ENCODE results near the gene MLLT10.

MLLT10 gene

DNA sequence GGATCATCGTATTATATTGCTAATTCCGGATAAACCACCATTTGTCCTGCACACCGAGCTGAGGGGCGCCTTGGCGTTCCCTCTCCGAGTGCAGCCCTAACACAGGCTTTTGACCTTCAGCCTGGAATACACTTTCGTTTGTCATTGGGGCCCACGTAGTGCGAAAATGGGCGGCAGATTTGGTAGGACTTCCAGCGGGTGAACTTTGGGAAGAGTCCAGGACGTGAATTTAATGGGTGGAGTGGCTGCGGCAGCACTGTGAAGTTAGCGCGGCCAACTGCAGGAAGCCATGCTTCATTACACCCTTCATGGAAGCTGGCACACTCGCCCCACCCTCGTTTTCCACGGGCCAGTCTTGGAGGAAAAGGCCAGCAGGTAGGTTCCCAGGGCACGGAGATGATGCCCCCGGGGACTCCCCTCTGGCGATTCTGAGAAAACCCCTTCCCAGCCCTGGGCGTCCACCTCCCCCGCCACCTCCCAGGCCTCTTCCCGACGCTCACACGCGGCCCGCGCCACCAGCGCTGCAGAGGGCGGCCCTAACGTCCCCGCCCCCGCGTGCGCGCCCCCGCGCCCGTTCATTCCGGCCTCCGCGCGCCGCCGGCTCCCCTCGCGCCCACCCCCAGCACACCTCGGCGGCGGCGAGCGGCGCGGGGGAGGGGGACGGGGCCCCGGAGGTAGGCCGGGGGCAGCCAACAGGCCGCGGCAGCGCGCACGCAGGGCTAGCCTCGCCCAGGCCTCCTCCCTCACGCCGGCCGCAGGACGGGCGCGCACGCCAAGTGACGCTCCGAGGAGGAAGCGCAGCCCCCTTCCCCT lies at the start of gene MLLT10:
TSS of gene MLLT10 (plus strand) at position 766 of the 813 bp plus-strand sequence. CDS start 413 bp downstream, outside the sequence.
- Mint-ChIP-seq H3K36me3 (peaks cover 11% of the 10 kb centered on the region), H3K4me3 (peak within 1 kb of the TSS; percentile 94), H3K27ac (peak within 1 kb of the TSS; percentile 97), H3K9me3 (no peaks in the 10 kb centered on the region), H3K4me1 (peaks cover 32% of the 10 kb centered on the region), H3K27me3 (peaks cover 10% of the 10 kb centered on the region)
- CTCF ChIA-PET = interaction anchor here (1.1 kb wide), 1 partner anchor 12 kb away, joined by 3 read pairs; no protein-coding TSS in a partner anchor
- peak; percentile 93 for DNase-seq

DNA sequence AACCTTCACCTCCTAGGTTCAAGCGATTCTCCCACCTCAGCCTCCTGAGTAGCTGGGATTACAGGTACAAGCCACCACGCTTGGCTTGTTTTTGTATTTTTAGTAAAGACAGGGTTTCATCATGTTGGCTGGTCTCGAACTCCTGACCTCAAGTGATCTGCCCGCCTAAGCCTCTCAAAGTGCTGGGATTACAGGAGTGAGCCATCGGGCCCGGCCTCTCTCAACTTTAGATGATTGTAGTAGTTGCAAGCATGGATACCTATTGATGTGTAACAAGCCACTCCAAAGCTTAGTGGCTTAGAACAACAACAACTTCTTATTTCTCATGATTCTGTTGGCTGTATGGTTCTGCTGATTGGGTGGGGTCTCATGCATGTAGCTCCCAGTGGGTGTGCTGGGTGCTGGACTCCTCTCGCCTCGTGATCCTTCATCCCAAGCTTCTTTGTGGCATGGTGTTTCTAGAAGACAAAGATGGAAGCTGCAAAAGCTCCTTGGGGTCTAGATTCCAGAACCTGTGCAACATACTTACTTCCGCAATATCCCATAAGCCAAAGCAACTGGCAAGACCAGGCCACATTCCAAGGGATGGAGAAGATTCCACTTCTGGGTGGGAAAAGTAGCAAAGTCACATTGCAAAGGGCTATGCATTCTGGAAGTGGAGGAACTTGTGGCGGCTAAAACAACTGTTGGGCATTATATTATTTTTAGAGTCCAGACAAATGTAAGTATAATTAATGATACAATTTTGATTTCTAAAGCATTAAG lies 46.4 kb upstream of the MLLT10 start:
- H3K4me3 Mint-ChIP-seq = no peak overlapping the region

DNA sequence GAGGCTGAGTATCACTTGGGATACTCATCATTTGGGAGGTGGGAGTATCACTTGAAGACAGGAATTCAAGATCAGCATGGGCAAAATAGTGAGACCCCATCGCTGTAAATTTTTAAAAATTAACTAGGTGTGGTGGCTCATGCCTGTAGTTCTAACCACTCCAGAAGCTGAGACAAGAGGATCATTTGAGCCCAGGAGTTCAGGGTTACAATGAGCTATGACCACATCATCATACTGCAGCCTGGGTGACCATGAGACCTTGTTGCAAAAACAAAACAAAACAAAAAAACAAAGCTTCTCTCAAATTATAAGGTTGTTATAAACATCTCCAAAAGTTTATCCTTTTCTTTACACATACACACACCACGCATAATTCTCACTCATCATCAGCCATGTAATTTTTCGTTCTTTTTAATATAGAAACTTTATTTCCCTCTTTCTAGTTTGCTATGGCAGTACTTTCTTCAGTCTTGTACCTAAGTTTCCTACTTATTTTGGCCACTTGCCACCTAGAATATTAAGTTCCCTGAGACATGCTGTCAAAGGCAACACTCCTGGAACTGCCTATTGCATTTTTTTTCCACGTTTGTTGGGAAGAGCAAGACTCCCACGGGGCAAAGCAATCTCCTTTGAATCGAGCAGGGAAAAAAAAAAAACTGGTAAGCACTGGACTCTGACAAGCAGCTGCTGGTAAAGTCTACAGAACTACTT lies 45.6 kb upstream of the MLLT10 start:
- Mint-ChIP-seq H3K9me3 (no peaks in the 10 kb centered on the region), H3K27ac (no peak overlapping the region), H3K27me3 (peaks cover 41% of the 10 kb centered on the region), H3K36me3 (no peaks in the 10 kb centered on the region), H3K4me3 (no peak overlapping the region), H3K4me1 (no peaks in the 10 kb centered on the region)
- DNase-seq = no peak
- CTCF ChIA-PET = no interaction called here

More for the DNA sequence above, 46.4 kb upstream of the MLLT10 start:
- no peak overlapping the region for H3K27ac Mint-ChIP-seq
- no peaks in the 10 kb centered on the region for H3K4me1 Mint-ChIP-seq
- no peaks in the 10 kb centered on the region for H3K36me3 Mint-ChIP-seq
- CTCF ChIA-PET = interaction anchor here (0.6 kb wide), 1 partner anchor 40 kb away, joined by 3 read pairs; no protein-coding TSS in a partner anchor
- H3K27me3 Mint-ChIP-seq = peaks cover 33% of the 10 kb centered on the region
- no peak for DNase-seq
- no peaks in the 10 kb centered on the region for H3K9me3 Mint-ChIP-seq

DNA sequence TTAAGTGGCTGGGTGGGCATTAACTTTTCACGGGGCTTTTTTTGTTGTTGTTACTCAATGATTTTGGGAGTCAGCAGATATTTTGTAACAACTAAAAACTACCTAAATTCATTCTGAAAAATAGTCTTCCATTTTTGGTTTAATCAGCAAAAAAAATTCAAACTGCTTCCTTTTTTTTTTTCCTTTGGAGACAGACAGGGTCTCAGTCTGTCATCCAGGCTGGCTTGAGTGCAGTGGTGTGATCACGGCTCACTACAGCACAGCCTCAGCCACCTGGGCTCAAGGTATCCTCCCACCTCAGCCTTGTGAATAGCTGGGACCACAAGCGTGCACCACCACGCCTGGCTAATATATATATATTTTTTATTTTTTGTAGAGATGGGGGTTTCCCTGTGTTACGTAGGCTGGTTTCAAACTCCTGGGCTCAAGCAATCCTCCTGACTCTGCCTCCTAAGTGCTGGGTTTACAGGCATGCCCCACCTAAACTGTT lies 45.0 kb upstream of the MLLT10 start:
- Mint-ChIP-seq H3K27ac (no peak overlapping the region), H3K36me3 (peaks cover 2% of the 10 kb centered on the region), H3K9me3 (no peaks in the 10 kb centered on the region), H3K4me3 (no peak overlapping the region), H3K27me3 (peaks cover 47% of the 10 kb centered on the region), H3K4me1 (peaks cover 1% of the 10 kb centered on the region)
- CTCF ChIA-PET = no interaction called here
- DNase-seq = no peak

DNA sequence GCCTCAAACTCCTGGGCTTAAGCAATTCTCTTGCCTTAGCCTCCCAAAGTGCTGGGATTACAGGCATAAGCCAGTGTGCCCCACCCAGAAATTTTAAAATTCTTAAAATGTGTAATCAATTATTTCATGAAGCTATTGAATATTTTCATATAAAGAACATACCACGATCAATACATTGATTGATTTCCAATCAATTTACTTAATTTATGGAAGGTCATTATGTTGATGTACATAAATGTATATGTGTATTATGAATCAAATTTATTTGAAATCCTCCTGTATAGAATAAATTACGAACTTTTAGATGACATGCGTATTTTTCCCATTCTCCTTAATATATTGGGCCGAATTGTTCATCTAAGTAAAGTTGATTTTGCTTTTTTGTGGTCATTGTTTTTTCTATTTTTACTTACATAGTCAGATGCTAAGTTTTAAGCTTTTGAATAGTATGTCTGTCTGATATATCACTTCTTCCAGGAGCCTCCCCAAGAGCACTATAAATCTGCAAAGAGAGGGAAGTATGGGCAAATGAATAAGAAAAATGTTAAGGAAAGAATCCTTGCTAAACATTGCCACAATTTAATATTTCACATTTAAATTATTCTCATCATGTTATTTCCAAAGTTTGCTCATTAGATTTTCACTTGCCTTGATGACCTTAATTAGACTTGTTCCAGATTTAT lies 43.9 kb upstream of the MLLT10 start:
- H3K4me3 Mint-ChIP-seq = no peak overlapping the region
- CTCF ChIA-PET = interaction anchor here (0.7 kb wide), 1 partner anchor 142 kb away, joined by 4 read pairs; no protein-coding TSS in a partner anchor
- peaks cover 58% of the 10 kb centered on the region for H3K27me3 Mint-ChIP-seq
- H3K27ac Mint-ChIP-seq = no peak overlapping the region
- H3K4me1 Mint-ChIP-seq = peaks cover 7% of the 10 kb centered on the region
- H3K9me3 Mint-ChIP-seq = no peaks in the 10 kb centered on the region
- H3K36me3 Mint-ChIP-seq = peaks cover 2% of the 10 kb centered on the region
- no peak for DNase-seq

DNA sequence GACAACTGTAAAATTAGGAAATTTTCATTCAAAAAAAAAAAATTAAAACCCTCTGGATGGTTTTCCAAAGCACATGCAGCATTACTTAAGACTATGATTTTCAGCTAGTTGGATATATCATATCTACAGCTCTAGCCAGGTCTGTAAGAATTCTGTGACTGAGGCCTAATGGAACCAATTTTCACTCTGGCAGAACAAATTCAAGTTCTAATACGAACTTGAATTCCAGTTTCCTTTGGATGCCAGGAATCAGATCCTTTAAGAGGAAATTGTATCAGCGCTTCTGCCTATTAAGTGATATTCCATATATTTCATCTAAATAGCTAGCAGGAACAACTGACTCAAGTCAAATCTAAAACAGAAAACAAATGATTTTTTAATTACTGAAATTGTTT lies 43.3 kb upstream of the MLLT10 start:
- H3K36me3 Mint-ChIP-seq = peaks cover 2% of the 10 kb centered on the region
- no peak for DNase-seq
- H3K27me3 Mint-ChIP-seq = peaks cover 64% of the 10 kb centered on the region
- peaks cover 11% of the 10 kb centered on the region for H3K4me1 Mint-ChIP-seq
- H3K4me3 Mint-ChIP-seq = no peak overlapping the region
- CTCF ChIA-PET = interaction anchor here (0.7 kb wide), 1 partner anchor 143 kb away, joined by 4 read pairs; no protein-coding TSS in a partner anchor
- no peaks in the 10 kb centered on the region for H3K9me3 Mint-ChIP-seq
- H3K27ac Mint-ChIP-seq = no peak overlapping the region

DNA sequence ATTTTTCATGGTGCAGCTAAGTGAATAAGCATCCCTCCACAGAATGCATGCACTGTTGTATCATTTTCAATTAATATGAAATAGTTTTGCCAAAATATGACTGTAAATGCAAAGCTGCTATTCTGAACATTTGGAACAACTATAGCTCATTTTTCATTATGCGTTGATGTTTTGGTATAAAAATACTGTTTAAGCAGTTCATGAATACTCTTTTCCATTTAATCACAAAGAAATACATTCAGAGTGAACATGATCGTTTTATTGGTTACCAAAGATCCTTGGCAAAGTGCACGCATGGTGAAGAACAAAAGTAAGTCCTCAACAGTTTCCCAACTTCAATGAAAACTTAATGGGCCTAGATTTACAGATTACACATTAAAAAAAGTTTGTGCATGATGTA lies 41.6 kb upstream of the MLLT10 start:
- Mint-ChIP-seq H3K4me3 (no peak overlapping the region), H3K9me3 (no peaks in the 10 kb centered on the region), H3K27me3 (peaks cover 76% of the 10 kb centered on the region), H3K36me3 (peaks cover 2% of the 10 kb centered on the region), H3K27ac (no peak overlapping the region), H3K4me1 (peaks cover 16% of the 10 kb centered on the region)
- DNase-seq = no peak
- CTCF ChIA-PET = interaction anchor here (1.0 kb wide), 1 partner anchor 214 kb away, joined by 3 read pairs; no protein-coding TSS in a partner anchor

DNA sequence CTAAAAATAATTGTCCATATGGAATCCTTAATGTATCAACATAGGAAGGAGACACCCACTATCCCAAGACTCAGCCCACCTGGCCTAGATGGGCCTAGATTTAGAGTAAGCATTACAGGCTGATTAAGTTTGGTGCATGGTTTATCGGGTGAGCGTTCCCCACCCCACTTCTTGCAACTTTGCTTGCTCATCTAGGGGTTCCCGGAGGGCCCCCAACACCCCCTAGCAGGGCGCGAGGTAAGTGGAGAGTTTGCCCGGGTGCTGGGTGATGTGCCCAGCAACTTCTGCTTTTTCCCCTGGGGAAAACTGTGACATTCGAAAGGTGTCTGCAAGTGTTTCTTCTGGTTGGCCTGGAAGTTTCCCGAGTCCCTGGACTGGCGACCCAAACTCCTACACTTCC lies 40.2 kb upstream of the MLLT10 start:
- Mint-ChIP-seq H3K27ac (no peak overlapping the region), H3K27me3 (peaks cover 77% of the 10 kb centered on the region), H3K4me1 (peaks cover 23% of the 10 kb centered on the region), H3K9me3 (no peaks in the 10 kb centered on the region), H3K36me3 (peaks cover 2% of the 10 kb centered on the region), H3K4me3 (peak overlapping the region; percentile 70)
- no peak for DNase-seq
- CTCF ChIA-PET = interaction anchor here (1.5 to 5.5 kb wide), 2 partner anchors 227 to 237 kb away, joined by 4 to 52 read pairs; no protein-coding TSS in a partner anchor

DNA sequence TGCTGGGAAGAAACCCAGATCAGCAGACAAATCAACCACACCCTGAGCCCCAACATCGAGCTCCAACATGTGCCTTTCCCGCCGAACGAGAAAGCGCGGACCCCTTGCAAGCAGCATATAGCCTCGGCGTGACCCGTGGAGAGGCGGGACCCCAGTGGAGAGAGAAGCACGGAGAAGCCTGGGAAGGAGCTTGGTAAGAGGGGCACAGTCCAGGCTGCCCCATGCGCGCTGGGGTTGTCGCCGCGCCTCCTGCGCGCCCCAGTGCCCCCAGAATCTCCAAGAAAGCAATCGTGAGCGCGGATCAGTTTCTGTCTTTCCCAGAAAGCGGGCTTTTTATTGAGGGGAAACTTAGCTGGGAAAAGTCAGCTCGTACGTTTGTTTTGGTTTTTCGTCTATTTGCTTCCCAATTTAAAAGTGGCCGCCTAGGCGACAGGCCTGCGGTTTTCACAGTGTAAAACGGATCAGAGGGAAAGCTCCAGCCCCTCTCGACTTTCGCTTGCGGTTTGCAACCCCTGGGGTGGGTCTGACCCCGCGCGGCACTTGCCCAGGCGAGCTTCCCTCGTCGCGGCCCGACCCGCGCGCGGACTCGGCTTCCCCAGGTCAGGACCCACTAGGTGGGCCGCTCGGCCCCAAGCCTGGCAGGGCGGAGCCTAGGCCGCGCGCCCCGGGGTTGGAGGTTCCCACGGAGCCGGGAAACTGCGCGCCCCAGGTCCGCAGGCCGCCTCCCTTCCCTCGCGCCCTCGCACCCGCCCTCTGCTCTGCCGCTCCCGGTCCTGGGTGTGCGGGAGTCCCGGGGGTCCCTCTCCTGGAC lies 39.6 kb upstream of the MLLT10 start:
- Mint-ChIP-seq H3K27ac (no peak overlapping the region), H3K36me3 (peaks cover 2% of the 10 kb centered on the region), H3K4me3 (peak overlapping the region; percentile 77), H3K9me3 (no peaks in the 10 kb centered on the region), H3K27me3 (peaks cover 77% of the 10 kb centered on the region), H3K4me1 (peaks cover 25% of the 10 kb centered on the region)
- CTCF ChIA-PET = interaction anchor here (1.5 to 5.5 kb wide), 2 partner anchors 226 to 237 kb away, joined by 4 to 52 read pairs; no protein-coding TSS in a partner anchor
- peak; percentile 35 for DNase-seq

DNA sequence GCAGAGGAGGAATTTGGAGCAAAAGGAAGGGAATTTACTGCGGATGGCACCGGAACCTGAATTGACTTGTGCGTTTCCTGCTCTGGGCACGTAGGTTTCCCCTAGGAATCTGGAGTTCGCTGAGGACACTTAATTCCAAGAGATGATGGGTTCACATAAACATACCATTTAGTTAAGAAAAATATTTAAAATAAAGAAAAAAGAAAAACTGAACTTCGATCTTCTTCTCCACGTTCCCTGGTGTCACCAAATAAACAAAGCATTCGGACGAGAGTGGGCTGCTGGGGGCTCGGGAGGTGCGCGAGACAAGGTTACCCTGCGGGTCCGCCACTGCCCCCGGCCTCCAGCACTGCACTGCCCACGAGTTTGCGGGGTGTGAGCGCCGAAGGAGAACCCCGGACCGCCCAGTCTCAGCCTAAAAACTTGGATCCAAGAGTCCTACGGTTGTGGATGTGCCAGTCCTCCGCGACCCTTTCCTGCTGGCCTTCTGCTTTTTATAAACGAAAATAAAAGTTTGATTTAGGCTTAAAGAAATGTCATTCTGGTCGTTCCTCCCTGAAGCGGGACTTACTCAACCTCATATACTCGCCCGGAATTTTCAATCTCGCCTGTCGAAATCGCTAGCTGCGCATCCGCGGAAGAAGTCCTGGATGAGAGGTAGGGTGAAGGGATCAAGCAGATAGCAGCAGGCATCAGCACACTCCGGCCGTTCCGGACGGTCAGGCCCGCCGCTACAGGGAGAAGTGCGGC lies 38.9 kb upstream of the MLLT10 start:
- Mint-ChIP-seq H3K4me3 (peak overlapping the region; percentile 77), H3K4me1 (peaks cover 27% of the 10 kb centered on the region), H3K36me3 (peaks cover 2% of the 10 kb centered on the region), H3K9me3 (no peaks in the 10 kb centered on the region), H3K27me3 (peaks cover 85% of the 10 kb centered on the region), H3K27ac (no peak overlapping the region)
- CTCF ChIA-PET = interaction anchor here (0.9 to 5.5 kb wide), 9 partner anchors 21 to 1003 kb away, joined by 3 to 52 read pairs (median 4); no protein-coding TSS in a partner anchor
- no peak for DNase-seq

DNA sequence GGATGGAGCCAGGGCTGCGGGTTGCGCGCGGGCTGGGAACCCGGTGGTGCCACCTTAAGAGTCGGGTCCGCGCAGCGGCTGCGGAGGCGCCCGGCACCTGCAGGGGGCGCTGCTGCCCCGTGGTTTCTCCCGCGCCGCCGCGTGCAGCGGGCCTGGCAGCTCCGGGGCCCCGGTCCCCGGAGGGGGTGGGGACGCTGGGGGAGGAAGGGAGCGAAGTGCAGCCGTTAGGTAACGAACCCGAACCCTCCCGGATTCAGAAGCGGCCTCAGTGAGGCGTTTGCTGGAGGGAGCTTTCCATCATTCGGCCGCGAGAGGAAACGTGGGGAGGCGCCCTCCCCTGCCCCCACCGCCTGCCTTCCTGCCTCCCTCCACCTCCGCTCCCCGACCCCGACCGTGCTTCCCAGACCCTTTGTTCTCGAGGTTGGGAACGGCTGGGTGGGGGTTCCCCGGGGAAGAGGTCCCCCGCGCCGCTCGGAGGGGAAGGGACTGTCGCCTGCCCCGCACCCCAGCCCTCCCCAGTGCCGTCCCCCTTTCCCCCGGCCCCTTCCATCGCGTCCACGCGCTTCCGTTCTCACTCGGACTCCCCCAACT lies 38.2 kb upstream of the MLLT10 start:
- no peak overlapping the region for H3K27ac Mint-ChIP-seq
- H3K9me3 Mint-ChIP-seq = no peaks in the 10 kb centered on the region
- H3K4me3 Mint-ChIP-seq = peak overlapping the region; percentile 77
- peaks cover 2% of the 10 kb centered on the region for H3K36me3 Mint-ChIP-seq
- H3K4me1 Mint-ChIP-seq = peaks cover 27% of the 10 kb centered on the region
- DNase-seq = peak; percentile 86
- CTCF ChIA-PET = interaction anchor here (0.7 to 5.5 kb wide), 13 partner anchors 21 to 1002 kb away, joined by 3 to 52 read pairs (median 4); partner anchors contain the start of gene DNAJC1
- peaks cover 88% of the 10 kb centered on the region for H3K27me3 Mint-ChIP-seq

Measured in activated naive CD4-positive, alpha-beta T cell treated with anti-CD3 and anti-CD28 coated beads, Interleukin-2, amount 10 ng/mL, durations not matched to agents 7 days and 5 days (primary cell).